ENCODE measurements around the gene NOM1.
"Not testable (repeated sequence)": the region's sequence is repeated elsewhere in the genome, so short reads cannot be mapped to it uniquely, and the experiment has no call there.

NOM1 gene

GRCh38 chr7:156949541-156950380 is at the start of gene NOM1:
NOM1 (plus strand) TSS chr7:156949712; CDS start chr7:156949738, 26 bp downstream.
- TF ChIP-seq CTCF (IDR thresholded peaks at IDR 0.05; ENCODE audit: low read depth, low read length), result peak; percentile 79
- Histone ChIP-seq H3K36me3 (peaks cover 37% of the 10 kb centered on the region), H3K27me3 (ENCODE audit: insufficient read depth, low read depth, severe bottlenecking) (no peaks in the 10 kb centered on the region)

GRCh38 chr7:156900093-156900492 is 49.4 kb upstream of the NOM1 start:
- H3K4me3 ChIP-seq (ENCODE audit: low read depth, low read length); H3K36me3 ChIP-seq; H3K27me3 ChIP-seq (ENCODE audit: insufficient read depth, low read depth, severe bottlenecking); DNase-seq; H3K27ac ChIP-seq; H3K9me3 ChIP-seq (ENCODE audit: severe bottlenecking): not testable (repeated sequence)

More at GRCh38 chr7:156949541-156950380, at the start of gene NOM1:
- DNase-seq, result peak; percentile 87
- peak within 1 kb of the TSS; percentile 77 for H3K4me3 ChIP-seq (ENCODE audit: low read depth, low read length)
- H3K27ac ChIP-seq, result peak within 1 kb of the TSS; percentile 87
- H3K9me3 ChIP-seq (ENCODE audit: severe bottlenecking), result no peaks in the 10 kb centered on the region

- no peak for DNase-seq
- Histone ChIP-seq H3K4me3 (ENCODE audit: low read depth, low read length) (no peak overlapping the region), H3K9me3 (ENCODE audit: severe bottlenecking) (no peaks in the 10 kb centered on the region), H3K27ac (no peak overlapping the region), H3K36me3 (no peaks in the 10 kb centered on the region), H3K27me3 (ENCODE audit: insufficient read depth, low read depth, severe bottlenecking) (no peaks in the 10 kb centered on the region)
- TF ChIP-seq CTCF (IDR thresholded peaks at IDR 0.05; ENCODE audit: low read depth, low read length), result no peak
These were observed 46.1 kb upstream of the NOM1 start for GRCh38 chr7:156903232-156903909.

GRCh38 chr7:156906200-156906649 is 43.3 kb upstream of the NOM1 start:
- Histone ChIP-seq H3K9me3 (ENCODE audit: severe bottlenecking) (peaks cover 7% of the 10 kb centered on the region), H3K4me3 (ENCODE audit: low read depth, low read length) (no peak overlapping the region), H3K27ac (no peak overlapping the region), H3K36me3 (no peaks in the 10 kb centered on the region), H3K27me3 (ENCODE audit: insufficient read depth, low read depth, severe bottlenecking) (no peaks in the 10 kb centered on the region)
- DNase-seq, result no peak
- TF ChIP-seq CTCF (IDR thresholded peaks at IDR 0.05; ENCODE audit: low read depth, low read length), result no peak

GRCh38 chr7:156907656-156908055 is 41.9 kb upstream of the NOM1 start:
- TF ChIP-seq CTCF (IDR thresholded peaks at IDR 0.05; ENCODE audit: low read depth, low read length), result no peak
- H3K27me3 ChIP-seq (ENCODE audit: insufficient read depth, low read depth, severe bottlenecking), result no peaks in the 10 kb centered on the region
- H3K9me3 ChIP-seq (ENCODE audit: severe bottlenecking), result peaks cover 7% of the 10 kb centered on the region
- H3K4me3 ChIP-seq (ENCODE audit: low read depth, low read length), result no peak overlapping the region
- no peak overlapping the region for H3K27ac ChIP-seq
- H3K36me3 ChIP-seq, result no peaks in the 10 kb centered on the region
- DNase-seq, result no peak

- not testable (repeated sequence) for H3K27me3 ChIP-seq (ENCODE audit: insufficient read depth, low read depth, severe bottlenecking); H3K36me3 ChIP-seq; H3K9me3 ChIP-seq (ENCODE audit: severe bottlenecking); H3K27ac ChIP-seq; H3K4me3 ChIP-seq (ENCODE audit: low read depth, low read length); DNase-seq
These were observed 39.8 kb upstream of the NOM1 start for GRCh38 chr7:156909574-156910252.
